CD4-positive, alpha-beta T cell treated with Interleukin-2 at 100 ng/mL for 4 hours (primary cell): ENCODE data around the gene KISS1.

ENCODE experiments used
- DNase-seq: peaks from one replicate; pipeline ENCODE4 v3.0.0-alpha.2; 2020; ENCODE audit warnings: low spot score

The KISS1 gene

GRCh38 chr1:204154568-204155255 lies 41.6 kb downstream of the KISS1 start:
- no peak for DNase-seq

- DNase-seq: no peak
Observed at GRCh38 chr1:204153667-204154066, 42.6 kb downstream of the KISS1 start.

DNA sequence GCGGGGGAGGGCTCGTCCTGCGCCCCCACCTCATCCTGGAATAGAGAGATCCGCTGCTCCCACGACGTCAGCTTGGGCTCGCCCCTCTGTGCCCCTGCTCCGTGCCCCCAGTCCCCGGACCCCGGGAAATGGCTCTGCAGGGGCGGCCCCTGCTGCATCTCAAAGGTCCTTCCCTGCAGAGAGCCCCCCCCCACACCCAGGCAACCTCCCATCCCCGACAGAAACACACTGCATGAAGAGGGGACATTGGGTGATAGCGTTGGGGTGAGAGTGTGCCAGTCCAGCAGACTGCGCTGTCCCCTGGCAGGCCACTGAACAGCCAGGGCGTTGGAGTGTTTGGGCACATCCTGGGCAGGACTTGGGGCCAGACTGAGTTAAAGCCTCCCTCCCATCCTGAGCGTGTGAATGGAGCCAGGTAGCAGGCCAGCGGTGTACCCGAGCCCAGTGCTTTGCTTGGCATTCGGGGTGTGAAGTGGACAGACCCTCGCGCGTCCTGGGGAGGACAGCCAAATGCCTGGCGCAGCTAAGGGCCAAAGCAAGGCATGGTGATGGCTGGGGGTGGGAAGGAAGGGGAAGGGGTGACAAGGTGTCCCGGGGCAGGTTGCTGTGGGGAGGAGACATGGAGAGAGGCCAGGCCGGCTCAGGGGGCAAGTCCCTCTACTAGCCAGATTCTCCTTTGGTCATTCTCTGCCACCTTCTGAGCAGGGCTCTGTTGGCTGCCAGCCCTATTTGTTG lies 43.8 kb downstream of the KISS1 start:
- DNase-seq: no peak

DNA sequence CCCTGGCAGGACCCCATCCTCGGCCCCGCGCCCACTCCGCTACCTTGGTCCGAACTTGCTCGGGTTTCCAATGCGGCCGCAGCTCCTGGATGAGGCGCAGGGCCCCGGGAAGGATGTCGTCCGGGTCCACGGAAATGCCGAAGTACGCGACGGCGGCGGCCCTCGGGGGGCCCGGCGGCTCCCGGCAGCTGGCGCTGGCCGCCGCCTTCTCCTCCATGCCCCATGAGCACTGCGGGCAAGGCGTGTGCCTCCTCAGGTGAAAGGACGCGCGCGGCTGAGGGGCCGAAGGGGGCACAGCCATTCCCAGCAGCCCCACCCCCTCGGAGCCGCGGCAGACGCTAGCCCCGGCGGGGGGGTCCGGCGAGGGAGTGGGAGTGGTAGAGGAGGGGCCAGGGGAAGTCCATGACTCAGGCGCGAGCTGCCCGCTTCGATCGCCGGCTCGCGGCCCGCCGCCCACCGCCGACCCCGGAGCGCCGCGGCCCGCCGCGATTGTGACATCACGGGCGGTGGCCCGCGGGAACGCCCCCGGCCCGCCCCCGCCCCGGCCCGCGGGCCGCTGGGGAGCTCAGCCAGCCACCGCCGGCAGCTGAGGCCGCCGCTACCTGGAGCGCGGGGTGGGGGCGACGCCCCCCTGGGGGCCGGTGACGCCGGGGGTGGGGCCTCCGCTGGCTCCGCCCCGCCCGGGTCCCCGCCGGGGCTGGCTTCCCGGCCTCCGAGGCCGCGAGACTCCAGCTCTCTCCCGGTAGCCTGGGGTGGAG lies 44.6 kb downstream of the KISS1 start, which contains the start of gene ETNK2:
ETNK2 (minus strand) TSS at position 493 of the 758 bp plus-strand sequence; CDS start at position 301, 192 bp downstream.
- peak; percentile 47 for DNase-seq

DNA sequence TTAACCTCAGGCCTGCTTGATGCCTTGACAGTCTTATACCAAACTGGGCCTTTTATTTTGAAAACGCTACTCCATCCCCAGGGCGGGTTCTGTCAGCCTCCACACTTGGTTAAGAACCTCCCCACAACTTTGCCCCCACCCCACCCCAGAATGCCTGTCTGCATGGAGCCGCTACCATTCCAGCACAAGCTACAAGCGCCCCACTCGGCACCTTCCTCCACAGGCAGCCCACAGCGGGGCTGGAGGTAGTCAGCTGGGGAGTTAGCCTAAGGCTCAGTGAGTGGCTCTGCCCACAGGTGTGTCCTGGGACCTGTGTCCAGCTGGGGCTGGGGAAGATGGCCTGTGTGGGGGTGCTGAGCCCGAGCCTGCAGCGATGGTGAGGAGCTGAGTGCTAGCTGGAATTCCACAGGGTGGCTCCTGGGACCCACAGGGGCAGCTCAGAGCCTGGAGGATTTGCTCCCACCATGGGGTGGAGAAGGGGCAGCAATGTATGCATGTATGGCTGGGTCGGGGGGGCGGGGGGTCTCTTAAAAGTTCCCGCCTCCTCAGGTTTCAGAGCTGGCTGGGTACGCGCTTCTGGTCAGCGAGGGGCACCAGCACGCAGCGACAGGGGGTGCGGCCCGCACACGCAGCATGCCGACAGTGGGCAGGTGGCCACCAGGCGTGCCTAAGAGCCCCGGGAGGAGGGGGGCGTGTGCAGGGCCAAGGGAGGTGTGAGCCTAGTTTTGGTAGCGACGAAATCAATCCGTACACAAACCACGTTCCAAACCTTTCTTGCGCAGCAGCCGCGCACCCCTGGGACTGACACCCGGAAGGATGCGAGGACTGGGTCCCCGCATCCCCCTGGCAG lies 45.4 kb downstream of the KISS1 start:
- no peak for DNase-seq

DNA sequence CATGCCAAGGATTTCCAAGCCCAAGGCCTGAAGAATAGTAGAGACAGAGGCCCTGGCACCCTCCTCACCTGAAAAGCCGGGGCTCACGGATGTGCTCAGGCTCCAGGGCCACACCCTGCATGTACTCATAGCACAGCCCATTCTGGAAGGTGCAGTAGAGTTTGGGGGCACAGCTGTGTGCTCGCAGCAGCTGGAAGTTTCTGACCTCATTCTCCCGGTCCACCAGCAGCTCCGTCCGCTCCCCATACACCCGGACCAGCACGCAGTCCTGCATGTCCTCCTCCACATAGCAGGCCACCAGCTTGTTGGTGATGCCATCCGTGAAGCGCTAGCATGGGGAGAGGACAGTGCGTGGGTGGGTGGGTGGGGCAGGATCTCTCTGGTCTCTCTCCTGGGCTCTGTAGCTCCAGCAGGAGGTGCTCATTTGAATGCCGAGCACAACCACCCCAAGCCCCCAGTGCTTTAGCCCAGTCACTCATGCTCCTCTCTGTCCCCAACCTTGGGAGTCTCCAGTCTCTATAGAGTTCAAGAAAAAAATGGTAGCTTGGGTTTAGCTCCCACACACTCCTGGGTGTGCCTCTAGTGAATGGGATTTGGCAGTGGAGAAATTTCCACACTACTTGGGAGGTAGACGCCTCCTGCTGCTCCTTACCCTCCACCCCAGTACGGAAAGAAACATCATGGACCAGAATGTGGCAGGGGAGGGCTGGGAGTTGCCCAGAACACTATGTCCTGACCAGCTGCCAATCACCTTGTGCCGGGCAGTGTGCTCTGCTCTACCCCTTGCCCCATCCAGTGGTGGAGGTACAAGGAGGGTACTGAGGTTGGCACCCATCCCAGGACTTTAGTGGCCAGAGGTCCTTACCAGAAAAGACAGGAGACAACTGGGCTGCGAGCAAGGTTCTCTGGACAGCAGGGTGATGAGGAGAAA lies 46.4 kb downstream of the KISS1 start:
- DNase-seq: no peak

- DNase-seq: no peak
Observed at GRCh38 chr1:204149107-204149506, 47.2 kb downstream of the KISS1 start.

GRCh38 chr1:204147406-204148383 lies 48.6 kb downstream of the KISS1 start:
- no peak for DNase-seq

DNA sequence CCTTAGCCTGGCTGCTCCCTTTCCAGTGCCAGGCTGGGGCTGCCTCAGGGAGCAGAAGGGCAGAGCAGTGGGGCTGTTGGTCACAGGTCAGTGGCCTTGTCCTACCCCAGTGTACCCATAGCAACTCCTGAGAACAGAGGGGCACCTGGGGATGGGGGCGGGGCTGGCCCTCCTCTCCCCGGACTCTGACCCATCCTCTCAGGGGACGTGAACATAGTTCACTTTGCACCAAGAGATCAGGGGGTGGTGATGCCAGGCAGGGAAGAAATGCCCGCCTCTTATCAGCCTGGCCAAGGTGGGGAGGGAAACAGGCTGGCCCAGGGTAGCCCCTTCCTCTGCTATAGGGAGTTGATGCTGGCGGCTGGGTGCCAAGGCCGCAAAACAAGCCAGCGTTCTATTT lies 49.3 kb downstream of the KISS1 start:
- DNase-seq: no peak

- no peak for DNase-seq
Observed at GRCh38 chr1:204146309-204146708, 50.0 kb downstream of the KISS1 start.

DNA sequence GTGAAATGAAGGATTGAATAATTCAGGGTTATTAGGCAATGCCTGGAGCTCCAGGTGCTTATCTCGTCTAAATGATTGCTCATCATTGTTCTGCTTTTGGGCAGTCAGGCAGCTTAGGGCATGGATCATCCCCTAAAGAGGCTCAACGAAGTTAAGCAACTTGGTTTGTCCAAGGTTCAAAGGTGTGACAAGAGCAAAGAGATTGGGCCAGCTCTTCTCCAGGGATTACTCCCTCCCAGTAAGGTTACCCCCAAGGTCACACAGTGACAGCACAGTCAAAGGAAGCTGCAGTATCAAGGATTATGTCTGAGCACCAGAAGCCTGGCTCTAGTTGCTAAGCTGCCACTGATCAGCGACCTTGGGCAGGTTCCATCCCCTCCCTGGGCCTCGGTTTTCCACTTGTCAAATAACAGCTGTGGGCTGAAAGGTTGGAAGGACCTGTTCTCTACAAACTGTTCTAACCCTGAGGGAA lies 51.2 kb downstream of the KISS1 start:
- no peak for DNase-seq

DNA sequence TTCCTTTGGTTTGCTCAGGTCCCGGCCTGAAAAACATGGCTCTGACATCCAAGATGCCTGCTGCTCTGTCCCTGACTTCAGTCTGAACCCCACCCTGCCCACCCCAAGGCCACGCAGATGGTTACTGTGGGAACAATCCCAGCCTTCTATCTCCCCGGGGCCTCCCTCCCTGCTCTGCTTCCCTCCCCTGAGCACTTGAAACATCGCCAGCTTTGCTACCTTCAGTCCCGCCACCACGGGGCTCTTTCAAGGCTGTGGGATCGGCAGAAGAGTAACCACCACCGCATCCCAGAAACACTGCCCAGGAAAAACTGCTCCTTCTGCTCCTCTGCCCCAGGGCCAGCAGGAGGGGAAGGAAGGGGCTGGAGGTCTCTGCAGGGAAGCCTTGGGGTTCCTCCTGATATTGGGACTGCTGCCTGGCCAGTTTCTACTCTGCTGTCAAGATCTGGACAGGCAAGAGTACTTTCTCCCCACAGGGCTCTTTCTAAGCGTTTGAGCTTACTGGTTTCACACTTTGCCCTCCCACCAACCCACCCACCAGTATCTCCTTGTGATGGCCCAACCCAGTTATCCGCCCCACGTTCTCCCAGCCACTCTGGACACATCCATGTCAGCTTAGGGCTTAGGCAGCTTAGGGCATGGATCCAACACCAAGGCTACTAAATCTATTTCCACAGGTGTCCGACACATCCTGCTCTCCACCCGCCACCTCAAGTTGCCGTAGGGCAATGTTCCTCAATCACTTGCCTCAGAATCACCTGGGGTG lies 52.8 kb downstream of the KISS1 start:
- no peak for DNase-seq

- no peak for DNase-seq
Observed at GRCh38 chr1:204142032-204142974, 54.0 kb downstream of the KISS1 start.

DNA sequence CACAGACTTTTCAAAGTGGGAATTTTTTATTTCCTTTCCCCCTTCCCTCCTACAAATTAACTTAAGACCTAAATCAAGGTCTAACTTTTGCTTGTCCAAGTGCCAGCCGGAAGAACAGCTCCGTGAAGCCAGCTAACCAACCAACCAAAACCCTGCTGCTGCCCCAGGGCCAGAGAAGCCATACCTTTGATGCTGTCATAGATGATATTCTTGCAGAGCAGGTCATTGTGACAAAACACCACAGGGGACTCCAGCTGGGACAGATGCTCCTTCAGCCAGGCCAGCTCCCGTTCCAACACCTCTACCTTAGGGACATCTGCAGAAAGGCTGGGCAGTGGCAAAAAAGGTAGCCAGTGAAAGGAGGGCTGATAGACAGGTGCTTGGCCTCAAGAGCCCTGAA lies 55.2 kb downstream of the KISS1 start:
- DNase-seq: no peak
